SU-DHL-6 (cell line): ENCODE measurements around the gene MYT1.

Experiments
- H2AFZ ChIP-seq: fragments of 200-600 bp; sonication (generic); 2 replicates; pipeline ENCODE4 v1.6.1; 2014; ENCODE audit warnings: low read depth, mild to moderate bottlenecking, moderate library complexity, mixed read lengths, antibody characterized with exemption, low read length; ENCODE audit not compliant: severe bottlenecking
- H3F3A ChIP-seq: fragments of 200-600 bp; shearing (Covaris generic); 2 replicates; pipeline ENCODE4 v1.6.0; 2016; ENCODE audit warnings: antibody characterized with exemption, mild to moderate bottlenecking; ENCODE audit not compliant: insufficient read depth
- H3K27ac ChIP-seq: fragments of 200-600 bp; sonication (generic); 2 replicates; pipeline ENCODE4 v1.5.1; 2016; ENCODE audit warnings: low read depth, mild to moderate bottlenecking, low read length, moderate library complexity, mixed read lengths
- H3K27me3 ChIP-seq: fragments of 200-600 bp; sonication (generic), shearing (Covaris generic); 2 replicates; pipeline ENCODE4 v1.6.0; 2014; ENCODE audit warnings: mild to moderate bottlenecking, low read length
- H3K36me3 ChIP-seq: fragments of 200-600 bp; sonication (generic); 2 replicates; pipeline ENCODE4 v1.6.1; 2014; ENCODE audit warnings: mild to moderate bottlenecking, low read length, mixed read lengths
- H3K4me2 ChIP-seq: fragments of 300-600, 200-600 bp; shearing (Covaris generic), sonication (generic); 2 replicates; pipeline ENCODE4 v1.6.0; 2014; ENCODE audit warnings: low read length, low read depth, mild to moderate bottlenecking; ENCODE audit not compliant: poor library complexity, severe bottlenecking
- H3K4me3 ChIP-seq: fragments of 200-600 bp; sonication (generic); 2 replicates; pipeline ENCODE4 v1.5.1; 2014; ENCODE audit warnings: antibody characterized with exemption, low read length, mild to moderate bottlenecking, mixed read lengths; ENCODE audit not compliant: insufficient read depth, poor library complexity, severe bottlenecking
- H3K79me2 ChIP-seq: fragments of 200-600 bp; sonication (generic); 2 replicates; pipeline ENCODE4 v1.6.1; 2014; ENCODE audit warnings: mild to moderate bottlenecking, low read length, moderate library complexity; ENCODE audit not compliant: insufficient read depth
- H3K9ac ChIP-seq: fragments of 200-600 bp; sonication (generic); 2 replicates; pipeline ENCODE4 v1.7.0; 2014; ENCODE audit warnings: mild to moderate bottlenecking, low read length
- H3K9me2 ChIP-seq: fragments of 200-600 bp; sonication (generic); replicated peaks from 2 replicates; pipeline ENCODE4 v1.6.1; 2014; ENCODE audit warnings: low read length; ENCODE audit not compliant: insufficient read depth
- H3K9me3 ChIP-seq: fragments of 200-600 bp; sonication (generic); 2 replicates; pipeline ENCODE4 v1.6.1; 2014; ENCODE audit warnings: low read length, mixed read lengths; ENCODE audit not compliant: insufficient read depth
- H4K20me1 ChIP-seq: fragments of 200-600 bp; sonication (generic); 2 replicates; pipeline ENCODE4 v1.6.1; 2014; ENCODE audit warnings: low read depth, mild to moderate bottlenecking, antibody characterized with exemption, low read length, moderate library complexity, mixed read lengths
- EZH2phosphoT487 ChIP-seq: fragments of 200-600 bp; sonication (generic), shearing (Covaris generic); conservative IDR thresholded peaks from 2 replicates; pipeline ENCODE4 v1.6.1; 2018; ENCODE audit warnings: mild to moderate bottlenecking, antibody characterized with exemption, low read length, moderate library complexity, mixed read lengths
- TF ChIP-seq, protein P1 (sequence below): fragments of 200-600 bp; sonication (generic); IDR thresholded peaks from one replicate; pipeline ENCODE4 v1.5.1; 2017; ENCODE audit warnings: antibody characterized with exemption, mild to moderate bottlenecking, low read length, moderate library complexity; ENCODE audit not compliant: insufficient read depth, poor library complexity, severe bottlenecking

The MYT1 gene

DNA sequence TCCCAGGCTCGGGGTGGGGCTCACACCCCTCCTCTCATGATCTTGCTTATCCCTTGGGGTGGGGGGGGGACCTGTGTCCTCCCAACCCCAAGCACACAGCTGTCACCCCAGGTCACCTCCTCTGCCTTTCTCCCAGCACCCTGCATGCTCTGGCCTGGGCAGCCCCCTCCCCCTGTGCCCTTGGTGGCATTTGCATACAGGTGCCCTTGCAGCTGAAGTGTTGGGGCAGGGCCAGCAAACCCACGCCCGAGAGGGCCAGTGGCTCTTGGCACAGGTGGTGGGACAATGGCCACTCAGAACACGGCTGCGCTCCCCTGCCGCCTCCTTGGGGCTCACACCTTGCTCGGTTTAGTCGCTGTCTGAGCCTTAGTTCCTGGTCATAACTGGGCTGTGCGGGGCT lies 11.3 kb upstream of the MYT1 start:
- H3K4me3 ChIP-seq, result no peak overlapping the region
- H3K9me3 ChIP-seq, result no peaks in the 10 kb centered on the region; the same call in 1 of the 2 replicates
- H3F3A ChIP-seq, result no peaks in the 10 kb centered on the region
- H3K9me2 ChIP-seq, result no peaks in the 10 kb centered on the region
- no peak overlapping the region for H3K9ac ChIP-seq
- no peak for TF ChIP-seq EZH2phosphoT487
- TF ChIP-seq, protein P1, sequence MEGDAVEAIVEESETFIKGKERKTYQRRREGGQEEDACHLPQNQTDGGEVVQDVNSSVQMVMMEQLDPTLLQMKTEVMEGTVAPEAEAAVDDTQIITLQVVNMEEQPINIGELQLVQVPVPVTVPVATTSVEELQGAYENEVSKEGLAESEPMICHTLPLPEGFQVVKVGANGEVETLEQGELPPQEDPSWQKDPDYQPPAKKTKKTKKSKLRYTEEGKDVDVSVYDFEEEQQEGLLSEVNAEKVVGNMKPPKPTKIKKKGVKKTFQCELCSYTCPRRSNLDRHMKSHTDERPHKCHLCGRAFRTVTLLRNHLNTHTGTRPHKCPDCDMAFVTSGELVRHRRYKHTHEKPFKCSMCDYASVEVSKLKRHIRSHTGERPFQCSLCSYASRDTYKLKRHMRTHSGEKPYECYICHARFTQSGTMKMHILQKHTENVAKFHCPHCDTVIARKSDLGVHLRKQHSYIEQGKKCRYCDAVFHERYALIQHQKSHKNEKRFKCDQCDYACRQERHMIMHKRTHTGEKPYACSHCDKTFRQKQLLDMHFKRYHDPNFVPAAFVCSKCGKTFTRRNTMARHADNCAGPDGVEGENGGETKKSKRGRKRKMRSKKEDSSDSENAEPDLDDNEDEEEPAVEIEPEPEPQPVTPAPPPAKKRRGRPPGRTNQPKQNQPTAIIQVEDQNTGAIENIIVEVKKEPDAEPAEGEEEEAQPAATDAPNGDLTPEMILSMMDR, result no peak
- no peak overlapping the region for H2AFZ ChIP-seq
- no peaks in the 10 kb centered on the region for H3K36me3 ChIP-seq
- H3K27ac ChIP-seq, result no peak overlapping the region
- H3K79me2 ChIP-seq, result no peaks in the 10 kb centered on the region
- H3K4me2 ChIP-seq, result no peak overlapping the region
- H3K27me3 ChIP-seq, result no peaks in the 10 kb centered on the region
- H4K20me1 ChIP-seq, result no peaks in the 10 kb centered on the region

DNA sequence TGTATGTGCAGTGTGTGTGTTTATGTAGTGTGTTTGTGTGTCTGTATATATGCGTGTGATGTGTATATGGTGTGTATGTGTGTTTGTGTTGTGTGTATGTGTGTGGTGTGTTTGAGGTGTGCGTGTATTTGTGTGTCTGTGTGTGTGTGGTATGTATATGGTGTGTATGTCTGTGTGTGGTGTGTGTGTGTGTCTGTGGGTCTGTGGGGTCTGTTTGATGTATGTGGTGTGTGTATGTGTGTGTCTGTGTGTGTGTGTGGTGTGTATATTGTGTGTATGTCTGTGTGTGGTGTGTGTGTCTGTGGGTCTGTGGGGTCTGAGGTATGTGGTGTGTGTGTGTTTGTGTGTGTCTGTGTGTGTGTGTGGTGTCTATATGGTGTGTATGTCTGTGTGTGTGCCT lies 10.8 kb upstream of the MYT1 start:
- H3K4me2 ChIP-seq, result no peak overlapping the region
- H3K27me3 ChIP-seq, result no peaks in the 10 kb centered on the region
- no peaks in the 10 kb centered on the region for H3K9me2 ChIP-seq
- TF ChIP-seq EZH2phosphoT487, result no peak
- TF ChIP-seq, protein P1, result no peak
- H2AFZ ChIP-seq, result no peak overlapping the region
- no peaks in the 10 kb centered on the region for H3K79me2 ChIP-seq
- no peak overlapping the region for H3K27ac ChIP-seq
- H3K9me3 ChIP-seq, result no peaks in the 10 kb centered on the region; the same call in 1 of the 2 replicates
- H3F3A ChIP-seq, result no peaks in the 10 kb centered on the region
- H4K20me1 ChIP-seq, result no peaks in the 10 kb centered on the region
- no peak overlapping the region for H3K9ac ChIP-seq
- H3K36me3 ChIP-seq, result no peaks in the 10 kb centered on the region
- H3K4me3 ChIP-seq, result no peak overlapping the region

DNA sequence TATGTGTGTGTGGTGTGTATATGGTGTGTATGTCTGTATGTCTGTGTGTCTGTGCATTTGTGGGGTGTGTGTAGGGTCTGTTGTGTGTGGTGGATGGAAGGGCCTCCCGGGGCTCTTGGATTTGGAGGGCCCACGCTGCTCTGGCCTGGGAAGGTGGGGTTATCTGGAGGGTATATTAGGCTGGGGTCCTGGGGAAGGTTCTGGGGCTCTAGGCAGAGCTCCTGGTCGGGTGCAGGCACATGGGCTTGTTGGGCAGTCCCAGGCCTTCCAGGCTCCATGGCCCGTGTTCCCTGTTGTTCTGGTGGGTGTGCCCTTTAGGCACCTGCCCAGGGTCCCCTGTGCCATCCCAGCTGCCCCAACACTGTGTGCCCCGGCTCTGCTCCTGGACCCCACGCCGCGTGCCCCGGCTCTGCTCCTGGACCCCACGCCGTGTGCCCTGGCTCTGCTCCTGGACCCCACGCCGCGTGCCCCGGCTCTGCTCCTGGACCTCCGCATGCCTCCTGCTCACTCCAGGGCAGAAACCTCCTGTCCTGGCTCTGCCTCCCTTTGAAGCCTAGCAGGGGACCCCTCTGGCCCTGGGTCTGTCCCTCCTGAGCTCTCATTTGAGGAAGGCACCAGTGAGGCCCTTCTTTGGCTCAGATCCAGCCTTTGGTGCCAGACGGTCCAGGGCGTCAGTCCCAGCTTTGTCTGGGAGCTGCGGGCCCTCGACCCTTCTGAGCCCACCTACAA lies 10.2 kb upstream of the MYT1 start:
- Histone ChIP-seq H3K36me3 (no peaks in the 10 kb centered on the region), H3K9me3 (no peaks in the 10 kb centered on the region; the same call in 1 of the 2 replicates), H3K27ac (no peak overlapping the region), H4K20me1 (no peaks in the 10 kb centered on the region), H3K27me3 (no peaks in the 10 kb centered on the region), H3K4me3 (no peak overlapping the region), H3K9me2 (no peaks in the 10 kb centered on the region), H3F3A (no peaks in the 10 kb centered on the region), H3K9ac (no peak overlapping the region), H3K79me2 (no peaks in the 10 kb centered on the region), H2AFZ (no peak overlapping the region), H3K4me2 (no peak overlapping the region)
- TF ChIP-seq EZH2phosphoT487, result no peak
- TF ChIP-seq, protein P1, result no peak
